ENCODE results near the gene SHC3.

SHC3 gene

GRCh38 chr9:89093201-89093975, 85.2 kb downstream of the SHC3 start:
- Histone ChIP-seq H2BK120ac (ENCODE audit: insufficient read depth, low read length, poor library complexity) (no peak overlapping the region), H3K4me2 (ENCODE audit: low read length) (no peak overlapping the region), H2AFZ (ENCODE audit: insufficient read depth, low read length, poor library complexity) (no peak overlapping the region), H3K4ac (ENCODE audit: low read depth, low read length) (no peak overlapping the region), H3K14ac (ENCODE audit: low read length) (no peak overlapping the region), H3K79me1 (ENCODE audit: low read length) (no peaks in the 10 kb centered on the region), H3K27ac (ENCODE audit: low read depth, low read length) (no peak overlapping the region), H3K4me3 (ENCODE audit: low read depth, low read length) (no peak overlapping the region), H2BK12ac (ENCODE audit: low read length) (no peak overlapping the region), H4K12ac (ENCODE audit: low read depth, low read length) (no peak overlapping the region), H2AK5ac (ENCODE audit: low read length) (no peak overlapping the region), H2BK5ac (ENCODE audit: low read depth, low read length, poor library complexity) (no peak overlapping the region), H3K4me1 (ENCODE audit: control insufficient read depth in 1 of 2, insufficient read depth in 2 of 2, low read length in 2 of 2) (no peaks in the 10 kb centered on the region), H3K27me3 (ENCODE audit: insufficient read depth, low read length) (no peaks in the 10 kb centered on the region), H3K9ac (ENCODE audit: low read length) (no peak overlapping the region), H4K91ac (ENCODE audit: low read depth, low read length) (no peak overlapping the region), H4K8ac (ENCODE audit: low read depth, low read length) (no peak overlapping the region), H3K23ac (ENCODE audit: low read length) (no peak overlapping the region), H3K36me3 (ENCODE audit: control insufficient read depth in 1 of 2, insufficient read depth in 2 of 2, low read length in 2 of 2) (no peaks in the 10 kb centered on the region), H3K9me3 (ENCODE audit: insufficient read depth, low read depth, low read length) (peaks cover 3% of the 10 kb centered on the region), H3K79me2 (ENCODE audit: control insufficient read depth, insufficient read depth, low read length, poor library complexity) (no peaks in the 10 kb centered on the region), H3K18ac (ENCODE audit: low read length) (no peak overlapping the region)
- WGBS (ENCODE audit: extremely low coverage, insufficient coverage, insufficient read length), result no CpG with 5 or more reads among the region's 3 CpGs
- DNase-seq, result no peak

- H4K8ac ChIP-seq (ENCODE audit: low read depth, low read length), result no peak overlapping the region
- WGBS (ENCODE audit: extremely low coverage, insufficient coverage, insufficient read length), result no CpG with 5 or more reads among the region's 3 CpGs
- no peak overlapping the region for H4K12ac ChIP-seq (ENCODE audit: low read depth, low read length)
- no peak for DNase-seq
- no peaks in the 10 kb centered on the region for H3K27me3 ChIP-seq (ENCODE audit: insufficient read depth, low read length)
- no peak overlapping the region for H3K4me3 ChIP-seq (ENCODE audit: low read depth, low read length)
- peaks cover 3% of the 10 kb centered on the region for H3K9me3 ChIP-seq (ENCODE audit: insufficient read depth, low read depth, low read length)
- H4K91ac ChIP-seq (ENCODE audit: low read depth, low read length), result no peak overlapping the region
- H2BK120ac ChIP-seq (ENCODE audit: insufficient read depth, low read length, poor library complexity), result no peak overlapping the region
- H3K4me1 ChIP-seq (ENCODE audit: control insufficient read depth in 1 of 2, insufficient read depth in 2 of 2, low read length in 2 of 2), result no peaks in the 10 kb centered on the region
- H3K4ac ChIP-seq (ENCODE audit: low read depth, low read length), result no peak overlapping the region
- no peak overlapping the region for H3K27ac ChIP-seq (ENCODE audit: low read depth, low read length)
- H3K4me2 ChIP-seq (ENCODE audit: low read length), result no peak overlapping the region
- H3K18ac ChIP-seq (ENCODE audit: low read length), result no peak overlapping the region
- H3K14ac ChIP-seq (ENCODE audit: low read length), result no peak overlapping the region
- no peaks in the 10 kb centered on the region for H3K79me2 ChIP-seq (ENCODE audit: control insufficient read depth, insufficient read depth, low read length, poor library complexity)
- H2AK5ac ChIP-seq (ENCODE audit: low read length), result no peak overlapping the region
- H2BK5ac ChIP-seq (ENCODE audit: low read depth, low read length, poor library complexity), result no peak overlapping the region
- no peaks in the 10 kb centered on the region for H3K36me3 ChIP-seq (ENCODE audit: control insufficient read depth in 1 of 2, insufficient read depth in 2 of 2, low read length in 2 of 2)
- H3K9ac ChIP-seq (ENCODE audit: low read length), result no peak overlapping the region
- no peak overlapping the region for H3K23ac ChIP-seq (ENCODE audit: low read length)
- H2AFZ ChIP-seq (ENCODE audit: insufficient read depth, low read length, poor library complexity), result no peak overlapping the region
- H2BK12ac ChIP-seq (ENCODE audit: low read length), result no peak overlapping the region
- no peaks in the 10 kb centered on the region for H3K79me1 ChIP-seq (ENCODE audit: low read length)
These were observed 89.4 kb downstream of the SHC3 start for GRCh38 chr9:89089176-89089575.

GRCh38 chr9:89083626-89084025, 95.0 kb downstream of the SHC3 start:
- Histone ChIP-seq H3K4me3 (ENCODE audit: low read depth, low read length) (no peak overlapping the region), H3K36me3 (ENCODE audit: control insufficient read depth in 1 of 2, insufficient read depth in 2 of 2, low read length in 2 of 2) (no peaks in the 10 kb centered on the region)

GRCh38 chr9:89080193-89080592, 98.4 kb downstream of the SHC3 start:
- Histone ChIP-seq H2AK5ac (ENCODE audit: low read length) (no peak overlapping the region), H3K79me1 (ENCODE audit: low read length) (no peaks in the 10 kb centered on the region), H3K4me2 (ENCODE audit: low read length) (no peak overlapping the region), H3K27ac (ENCODE audit: low read depth, low read length) (no peak overlapping the region), H2BK120ac (ENCODE audit: insufficient read depth, low read length, poor library complexity) (no peak overlapping the region), H3K14ac (ENCODE audit: low read length) (no peak overlapping the region), H3K23ac (ENCODE audit: low read length) (no peak overlapping the region), H4K12ac (ENCODE audit: low read depth, low read length) (no peak overlapping the region), H3K9ac (ENCODE audit: low read length) (no peak overlapping the region), H3K18ac (ENCODE audit: low read length) (no peak overlapping the region), H4K91ac (ENCODE audit: low read depth, low read length) (no peak overlapping the region), H3K27me3 (ENCODE audit: insufficient read depth, low read length) (no peaks in the 10 kb centered on the region), H3K4me3 (ENCODE audit: low read depth, low read length) (no peak overlapping the region), H3K4me1 (ENCODE audit: control insufficient read depth in 1 of 2, insufficient read depth in 2 of 2, low read length in 2 of 2) (no peaks in the 10 kb centered on the region), H3K36me3 (ENCODE audit: control insufficient read depth in 1 of 2, insufficient read depth in 2 of 2, low read length in 2 of 2) (no peaks in the 10 kb centered on the region), H2AFZ (ENCODE audit: insufficient read depth, low read length, poor library complexity) (no peak overlapping the region), H2BK5ac (ENCODE audit: low read depth, low read length, poor library complexity) (no peak overlapping the region), H3K4ac (ENCODE audit: low read depth, low read length) (no peak overlapping the region), H3K9me3 (ENCODE audit: insufficient read depth, low read depth, low read length) (peaks cover 4% of the 10 kb centered on the region), H4K8ac (ENCODE audit: low read depth, low read length) (no peak overlapping the region), H2BK12ac (ENCODE audit: low read length) (no peak overlapping the region), H3K79me2 (ENCODE audit: control insufficient read depth, insufficient read depth, low read length, poor library complexity) (no peaks in the 10 kb centered on the region)
- no peak for DNase-seq
- WGBS (ENCODE audit: extremely low coverage, insufficient coverage, insufficient read length), result no CpG with 5 or more reads among the region's 3 CpGs

More at GRCh38 chr9:89083626-89084025, 95.0 kb downstream of the SHC3 start:
- no peak overlapping the region for H4K12ac ChIP-seq (ENCODE audit: low read depth, low read length)
- no peak overlapping the region for H3K14ac ChIP-seq (ENCODE audit: low read length)
- no peak overlapping the region for H3K9ac ChIP-seq (ENCODE audit: low read length)
- H3K9me3 ChIP-seq (ENCODE audit: insufficient read depth, low read depth, low read length), result peaks cover 5% of the 10 kb centered on the region
- H2AK5ac ChIP-seq (ENCODE audit: low read length), result no peak overlapping the region
- H4K8ac ChIP-seq (ENCODE audit: low read depth, low read length), result no peak overlapping the region
- H3K23ac ChIP-seq (ENCODE audit: low read length), result no peak overlapping the region
- H3K4me2 ChIP-seq (ENCODE audit: low read length), result no peak overlapping the region
- no peaks in the 10 kb centered on the region for H3K79me1 ChIP-seq (ENCODE audit: low read length)
- no peak overlapping the region for H4K91ac ChIP-seq (ENCODE audit: low read depth, low read length)
- no peak overlapping the region for H2BK5ac ChIP-seq (ENCODE audit: low read depth, low read length, poor library complexity)
- no peak for DNase-seq
- H3K27ac ChIP-seq (ENCODE audit: low read depth, low read length), result no peak overlapping the region
- H2AFZ ChIP-seq (ENCODE audit: insufficient read depth, low read length, poor library complexity), result no peak overlapping the region
- no peak overlapping the region for H3K18ac ChIP-seq (ENCODE audit: low read length)
- no peaks in the 10 kb centered on the region for H3K79me2 ChIP-seq (ENCODE audit: control insufficient read depth, insufficient read depth, low read length, poor library complexity)
- no peak overlapping the region for H2BK12ac ChIP-seq (ENCODE audit: low read length)
- no peaks in the 10 kb centered on the region for H3K27me3 ChIP-seq (ENCODE audit: insufficient read depth, low read length)
- no peak overlapping the region for H2BK120ac ChIP-seq (ENCODE audit: insufficient read depth, low read length, poor library complexity)
- H3K4ac ChIP-seq (ENCODE audit: low read depth, low read length), result no peak overlapping the region
- no CpG with 5 or more reads among the region's 6 CpGs for WGBS (ENCODE audit: extremely low coverage, insufficient coverage, insufficient read length)
- no peaks in the 10 kb centered on the region for H3K4me1 ChIP-seq (ENCODE audit: control insufficient read depth in 1 of 2, insufficient read depth in 2 of 2, low read length in 2 of 2)

Measured in trophoblast cell (in vitro differentiated cells and primary cell).